T-helper 1 cell treated with Interleukin-12 subunit alpha and Interleukin-12 subunit beta and Interleukin-4 antibody, amounts not matched to agents 30 μg/mL and 1 μg/mL, for 36 hours (primary cell): ENCODE data around the gene DAPK3.
"Not testable (repeated sequence)": the region's sequence is repeated elsewhere in the genome, so short reads cannot be mapped to it uniquely, and the experiment has no call there.

Experiments used
- H3K27ac Mint-ChIP-seq: one replicate; pipeline ENCODE4 v1.8.0; 2021; ENCODE audit warnings: mild to moderate bottlenecking, mixed read lengths
- H3K27me3 Mint-ChIP-seq: one replicate; pipeline ENCODE4 v1.8.0; 2021; ENCODE audit warnings: low read depth, mixed read lengths
- H3K36me3 Mint-ChIP-seq: one replicate; pipeline ENCODE4 v1.8.0; 2021; ENCODE audit warnings: low read depth, mixed read lengths
- H3K4me1 Mint-ChIP-seq: one replicate; pipeline ENCODE4 v1.8.0; 2021; ENCODE audit warnings: low read depth, mixed read lengths
- H3K4me3 Mint-ChIP-seq: one replicate; pipeline ENCODE4 v1.8.0; 2021; ENCODE audit warnings: mild to moderate bottlenecking, moderate library complexity, mixed read lengths
- H3K9me3 Mint-ChIP-seq: one replicate; pipeline ENCODE4 v1.8.0; 2021; ENCODE audit warnings: mixed read lengths

The DAPK3 gene

DNA sequence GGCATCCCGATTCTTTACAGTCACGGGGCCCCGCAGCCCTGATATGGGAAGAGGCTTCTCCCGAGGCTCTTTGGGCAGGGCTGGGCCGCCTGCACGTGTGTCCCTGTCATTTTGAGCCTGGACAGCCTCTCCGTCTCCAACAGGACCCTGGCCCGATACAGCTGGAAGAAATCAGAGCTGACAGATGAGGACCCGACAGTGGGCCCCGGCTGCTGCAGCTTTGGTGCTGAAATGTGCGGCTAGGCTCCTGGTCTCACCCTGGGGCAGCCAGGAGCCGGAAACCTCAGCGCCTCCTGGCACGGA lies 39.9 kb upstream of the DAPK3 start:
- Mint-ChIP-seq H3K9me3 (no peaks in the 10 kb centered on the region), H3K27ac (no peak overlapping the region), H3K4me1 (peaks cover 16% of the 10 kb centered on the region), H3K36me3 (peaks cover 5% of the 10 kb centered on the region), H3K27me3 (no peaks in the 10 kb centered on the region), H3K4me3 (no peak overlapping the region)

DNA sequence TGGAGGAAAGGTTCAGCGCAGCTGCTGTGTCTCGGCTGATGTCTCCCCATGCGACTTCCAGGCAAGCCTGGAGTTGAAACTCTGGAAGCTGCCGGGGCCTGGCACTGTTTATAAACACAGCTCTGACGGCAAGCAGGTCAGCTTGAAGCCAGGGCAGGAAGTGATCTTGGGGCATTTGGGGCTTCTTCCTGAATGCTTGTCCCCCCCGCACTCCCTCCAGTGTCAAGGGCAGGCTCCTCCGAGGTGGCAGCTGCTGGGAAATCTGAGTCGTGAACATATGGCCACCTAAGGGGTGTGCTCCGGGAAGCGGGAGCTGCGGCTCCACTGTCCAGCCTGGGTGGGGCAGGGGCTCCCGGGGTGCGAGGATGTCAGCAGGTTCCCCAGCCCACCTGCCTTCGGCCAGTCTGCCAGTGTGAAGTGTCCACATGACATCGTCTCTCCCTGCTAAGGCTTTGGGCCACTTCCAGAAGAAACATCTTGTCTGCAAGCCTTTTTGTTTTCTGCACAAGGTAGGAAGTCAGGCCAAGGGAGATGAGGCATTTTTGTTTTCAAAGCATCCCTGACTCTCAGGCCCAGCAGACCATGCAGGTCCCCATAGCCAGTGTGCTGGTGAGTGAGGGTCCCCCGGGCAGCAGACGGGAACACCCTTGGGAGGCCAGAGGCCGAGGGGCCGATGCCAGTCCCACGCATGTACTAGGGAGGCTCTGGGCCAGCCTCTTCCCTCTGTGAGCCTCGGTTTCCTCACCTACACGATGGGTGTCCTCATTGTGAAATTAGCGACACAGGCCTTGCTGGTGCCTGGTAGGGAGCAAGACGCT lies 39.3 kb upstream of the DAPK3 start:
- Mint-ChIP-seq H3K9me3 (no peaks in the 10 kb centered on the region), H3K27ac (no peak overlapping the region), H3K4me3 (no peak overlapping the region), H3K27me3 (no peaks in the 10 kb centered on the region), H3K4me1 (peaks cover 16% of the 10 kb centered on the region), H3K36me3 (peaks cover 5% of the 10 kb centered on the region)

DNA sequence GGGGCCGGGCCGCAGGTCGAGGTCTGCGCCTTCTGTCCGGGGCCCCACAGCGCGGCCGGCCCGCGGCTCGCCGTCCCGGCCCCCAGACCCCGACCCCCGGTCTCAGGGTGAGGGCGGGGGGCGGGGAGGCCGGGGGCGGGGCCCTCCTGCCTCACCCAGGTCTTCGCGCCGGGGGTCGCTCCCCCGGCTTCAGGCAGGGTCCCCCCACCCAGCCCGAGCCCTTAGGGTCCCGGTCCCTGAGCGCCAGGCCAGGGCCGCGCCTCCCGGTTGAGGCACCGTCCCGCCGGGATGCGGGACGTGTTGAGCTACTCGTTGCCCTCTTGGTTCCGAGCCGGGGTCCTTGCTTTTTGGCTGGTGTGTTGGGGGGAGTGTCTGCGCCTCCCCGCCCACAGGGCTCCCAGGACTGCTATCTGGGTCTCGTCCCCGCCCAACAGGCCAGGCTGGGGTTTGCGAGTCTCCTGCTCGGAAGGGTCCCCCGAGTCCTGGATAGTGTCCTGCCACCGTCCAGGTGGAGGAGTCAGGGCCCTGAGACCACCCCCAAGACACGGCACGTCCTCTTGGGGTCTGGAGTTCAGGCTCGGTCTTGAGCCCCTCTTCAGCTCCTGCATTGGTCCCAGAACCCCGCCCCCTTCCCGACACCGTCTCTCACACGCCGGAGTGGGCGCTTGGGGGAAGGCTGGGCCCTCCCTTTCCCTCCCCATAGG lies 37.1 kb upstream of the DAPK3 start:
- H3K36me3 Mint-ChIP-seq: peaks cover 2% of the 10 kb centered on the region
- peak overlapping the region; percentile 90 for H3K4me3 Mint-ChIP-seq
- H3K4me1 Mint-ChIP-seq: peaks cover 16% of the 10 kb centered on the region
- no peaks in the 10 kb centered on the region for H3K27me3 Mint-ChIP-seq
- no peaks in the 10 kb centered on the region for H3K9me3 Mint-ChIP-seq
- H3K27ac Mint-ChIP-seq: peak overlapping the region; percentile 81

DNA sequence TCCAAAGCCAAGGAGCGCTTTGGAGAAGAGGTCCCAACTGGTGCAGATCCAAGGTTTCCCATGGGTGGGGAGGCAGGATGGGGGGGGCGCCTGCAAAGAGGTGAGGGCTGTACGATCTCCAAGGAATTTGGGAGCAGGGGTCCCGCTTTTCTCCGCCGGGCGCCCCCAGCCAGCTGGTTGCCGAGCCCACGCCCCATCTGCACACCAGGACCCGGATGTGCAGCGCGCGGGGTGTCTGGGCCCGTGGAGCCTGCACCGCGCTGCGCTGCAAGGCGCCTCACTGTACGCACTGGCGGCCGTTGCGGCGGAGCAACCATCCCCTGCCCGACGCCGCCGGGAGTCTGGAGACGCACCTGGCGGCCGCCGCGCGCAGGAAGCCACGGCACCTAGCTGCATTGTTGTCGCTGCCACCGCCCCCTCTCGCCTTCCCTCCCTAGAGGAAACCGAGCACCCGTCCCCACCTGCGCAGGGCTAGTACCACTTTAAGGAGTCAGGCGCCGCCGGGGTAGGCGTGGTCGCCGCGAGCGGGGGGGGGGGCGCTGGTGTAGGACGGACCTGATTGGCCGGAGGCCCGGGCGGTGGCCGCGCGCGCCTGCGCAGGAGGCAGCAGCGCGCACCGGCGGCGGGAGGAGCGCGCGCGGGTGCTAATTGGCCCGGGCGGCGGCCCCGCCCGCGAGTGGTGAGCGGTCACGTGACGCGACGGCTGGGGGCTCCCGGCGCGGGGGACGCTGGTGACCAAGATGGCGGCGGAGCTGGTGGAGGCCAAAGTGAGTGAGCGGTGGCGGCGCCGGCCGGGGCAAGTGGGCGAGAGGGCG lies 36.3 kb upstream of the DAPK3 start, which contains the start of gene PIAS4:
TSS of gene PIAS4 (plus strand) at position 716 of the 815 bp plus-strand sequence. CDS start at position 741, 25 bp downstream.
- no peaks in the 10 kb centered on the region for H3K9me3 Mint-ChIP-seq
- H3K27me3 Mint-ChIP-seq: no peaks in the 10 kb centered on the region
- H3K36me3 Mint-ChIP-seq: no peaks in the 10 kb centered on the region
- peak within 1 kb of the TSS; percentile 90 for H3K4me3 Mint-ChIP-seq
- peaks cover 14% of the 10 kb centered on the region for H3K4me1 Mint-ChIP-seq
- peak within 1 kb of the TSS; percentile 81 for H3K27ac Mint-ChIP-seq

DNA sequence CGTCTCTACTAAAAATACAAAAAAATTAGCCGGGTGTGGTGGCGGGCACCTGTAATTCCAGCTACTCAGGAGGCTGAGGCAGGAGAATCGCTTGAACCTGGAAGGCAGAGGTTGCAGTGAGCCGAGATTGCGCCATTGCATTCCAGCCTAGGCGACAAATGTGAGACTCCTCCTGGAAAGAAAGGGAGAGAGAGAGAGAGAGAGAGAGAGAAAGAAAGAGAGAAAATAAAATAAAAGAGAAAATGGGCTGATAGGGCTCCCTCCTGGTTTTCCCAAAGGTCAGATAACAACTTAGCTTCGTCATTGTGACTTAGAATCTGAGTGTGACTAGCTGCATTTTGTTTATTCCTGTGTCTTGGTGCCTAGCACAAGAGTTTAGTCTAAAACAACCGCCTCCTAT lies 34.5 kb upstream of the DAPK3 start:
- H3K4me3 Mint-ChIP-seq: peak overlapping the region; percentile 71
- H3K27ac Mint-ChIP-seq: not testable (repeated sequence)

DNA sequence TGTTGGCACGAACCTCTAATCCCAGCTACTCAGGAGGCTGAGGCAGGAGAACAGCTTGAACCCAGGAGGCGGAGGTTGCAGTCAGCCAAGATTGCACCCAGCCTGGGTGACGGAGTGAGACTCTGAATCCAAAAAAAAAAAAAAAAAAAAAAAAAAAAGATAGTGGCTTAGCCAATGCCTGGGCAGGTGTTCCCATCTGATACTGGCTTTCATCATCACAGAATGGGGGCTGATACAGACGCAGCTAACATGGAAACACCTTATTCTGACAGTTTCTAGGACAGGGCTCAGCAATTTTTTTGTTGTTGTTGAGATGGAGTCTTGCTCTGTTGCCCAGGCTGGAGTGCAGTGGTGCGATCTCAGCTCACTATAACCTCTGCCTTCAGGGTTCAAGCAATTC lies 29.9 kb upstream of the DAPK3 start:
- not testable (repeated sequence) for H3K27me3 Mint-ChIP-seq, H3K27ac Mint-ChIP-seq

More for the DNA sequence above, 34.5 kb upstream of the DAPK3 start:
- peaks cover 10% of the 10 kb centered on the region for H3K4me1 Mint-ChIP-seq
- not testable (repeated sequence) for H3K27me3 Mint-ChIP-seq, H3K36me3 Mint-ChIP-seq, H3K9me3 Mint-ChIP-seq

DNA sequence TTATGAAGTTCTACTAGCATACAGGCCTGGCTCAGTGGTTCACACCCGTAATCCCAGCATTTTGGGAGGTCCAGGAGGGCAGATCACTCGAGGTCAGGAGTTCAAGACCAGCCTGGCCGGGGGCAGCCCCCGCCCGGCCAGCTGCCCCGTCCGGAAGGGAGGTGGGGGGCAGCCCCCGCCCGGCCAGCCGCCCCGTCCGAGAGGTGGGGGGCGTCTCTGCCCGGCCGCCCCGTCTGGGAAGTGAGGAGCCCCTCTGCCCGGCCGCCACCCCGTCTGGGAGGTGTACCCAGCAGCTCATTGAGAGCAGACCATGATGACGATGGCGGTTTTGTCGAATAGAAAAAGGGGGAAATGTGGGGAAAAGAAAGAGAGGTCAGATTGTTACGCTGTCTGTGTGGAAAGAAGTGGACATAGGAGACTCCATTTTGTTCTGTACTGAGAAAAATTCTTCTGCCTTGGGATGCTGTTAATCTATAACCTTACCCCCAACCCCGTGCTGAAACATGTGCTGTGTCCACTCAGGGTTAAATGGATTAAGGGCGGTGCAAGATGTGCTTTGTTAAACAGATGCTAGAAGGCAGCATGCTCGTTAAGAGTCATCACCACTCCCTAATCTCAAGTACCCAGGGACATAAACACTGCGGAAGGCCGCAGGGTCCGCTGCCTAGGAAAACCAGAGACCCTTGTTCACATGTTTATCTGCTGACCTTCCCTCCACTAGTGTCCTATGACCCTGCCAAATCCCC lies 27.9 kb upstream of the DAPK3 start:
- not testable (repeated sequence) for H3K27ac Mint-ChIP-seq, H3K4me3 Mint-ChIP-seq, H3K4me1 Mint-ChIP-seq, H3K27me3 Mint-ChIP-seq, H3K9me3 Mint-ChIP-seq, H3K36me3 Mint-ChIP-seq

More for the DNA sequence above, 29.9 kb upstream of the DAPK3 start:
- not testable (repeated sequence) for H3K9me3 Mint-ChIP-seq, H3K4me3 Mint-ChIP-seq, H3K36me3 Mint-ChIP-seq, H3K4me1 Mint-ChIP-seq

DNA sequence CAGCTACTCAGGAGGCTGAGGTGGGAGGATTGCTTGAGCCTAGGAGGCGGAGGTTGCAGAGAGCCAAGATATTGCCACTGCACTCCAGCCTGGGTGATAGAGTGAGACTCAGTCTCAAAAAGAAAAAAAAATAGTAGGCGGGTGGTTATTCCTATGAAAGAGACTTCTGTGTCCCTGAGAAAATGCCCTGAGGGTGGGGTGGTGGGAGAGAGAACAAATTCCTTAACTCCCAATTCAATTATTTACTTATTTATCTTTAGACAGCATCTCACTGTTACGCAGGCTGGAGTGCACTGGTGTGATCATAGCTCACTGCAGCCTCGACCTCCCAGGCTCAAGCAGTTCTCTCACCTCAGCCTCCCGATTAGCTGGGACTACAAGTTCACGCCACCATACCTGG lies 24.7 kb upstream of the DAPK3 start:
- peaks cover 4% of the 10 kb centered on the region for H3K9me3 Mint-ChIP-seq
- no peaks in the 10 kb centered on the region for H3K27me3 Mint-ChIP-seq
- H3K4me3 Mint-ChIP-seq: no peak overlapping the region
- H3K4me1 Mint-ChIP-seq: peaks cover 3% of the 10 kb centered on the region
- H3K27ac Mint-ChIP-seq: no peak overlapping the region
- no peaks in the 10 kb centered on the region for H3K36me3 Mint-ChIP-seq

DNA sequence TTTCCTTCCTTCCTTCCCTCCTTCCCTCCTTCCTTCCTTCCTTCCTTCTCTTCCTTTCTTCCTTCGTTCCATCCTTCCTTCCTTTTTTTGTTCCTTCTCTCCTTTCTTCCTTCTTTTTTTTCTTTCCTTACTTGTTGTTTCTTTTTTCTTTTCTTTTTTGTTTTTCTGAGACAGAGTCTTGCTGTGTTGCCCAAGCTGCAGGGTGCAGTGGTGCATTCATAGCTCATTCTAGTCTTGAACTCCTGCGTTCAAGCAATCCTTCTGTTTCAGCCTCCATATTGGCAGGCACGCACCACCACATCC lies 19.9 kb upstream of the DAPK3 start:
- H3K27me3 Mint-ChIP-seq: no peaks in the 10 kb centered on the region
- H3K4me3 Mint-ChIP-seq: peak overlapping the region; percentile 68
- H3K36me3 Mint-ChIP-seq: no peaks in the 10 kb centered on the region
- H3K4me1 Mint-ChIP-seq: peaks cover 22% of the 10 kb centered on the region
- H3K9me3 Mint-ChIP-seq: peaks cover 4% of the 10 kb centered on the region
- H3K27ac Mint-ChIP-seq: no peak overlapping the region

DNA sequence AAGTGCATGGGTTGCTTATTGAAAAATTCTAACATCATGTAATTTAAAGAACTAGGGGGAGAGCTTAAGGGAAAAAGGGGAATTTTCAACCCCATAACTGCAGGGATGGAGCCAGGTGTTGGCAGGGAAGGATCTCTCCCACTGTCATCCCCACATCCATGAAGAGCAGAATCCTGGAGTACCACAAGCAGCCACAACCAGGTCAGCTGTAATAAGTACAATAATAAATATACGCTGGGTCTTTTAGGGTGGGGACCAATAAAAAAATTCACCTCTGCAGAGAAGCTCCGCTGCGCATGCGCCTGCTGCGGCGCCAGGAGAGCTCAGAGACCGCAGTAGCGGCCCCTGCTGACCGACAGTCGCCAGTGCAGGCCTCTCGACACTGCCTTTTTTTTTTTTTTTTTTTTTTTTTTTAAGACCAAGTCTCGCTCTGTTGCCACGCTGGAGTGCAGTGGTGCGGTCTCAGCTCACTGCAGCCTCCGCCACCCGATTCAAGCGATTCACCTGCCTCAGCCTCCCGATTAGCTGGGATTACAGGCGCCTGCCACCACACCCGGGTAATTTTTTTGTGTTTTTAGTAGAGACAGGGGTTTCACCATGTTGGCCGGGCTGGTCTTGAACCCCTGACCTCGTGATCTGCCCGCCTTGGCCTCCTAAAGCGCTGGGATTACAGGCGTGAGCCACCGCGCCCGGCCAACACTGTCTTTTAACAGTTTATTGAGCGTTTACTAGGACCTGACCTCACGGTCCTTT lies 16.9 kb upstream of the DAPK3 start:
- H3K9me3 Mint-ChIP-seq: peaks cover 4% of the 10 kb centered on the region
- peaks cover 22% of the 10 kb centered on the region for H3K36me3 Mint-ChIP-seq
- no peaks in the 10 kb centered on the region for H3K27me3 Mint-ChIP-seq
- peaks cover 36% of the 10 kb centered on the region for H3K4me1 Mint-ChIP-seq
- H3K27ac Mint-ChIP-seq: peak overlapping the region; percentile 85
- peak overlapping the region; percentile 99 for H3K4me3 Mint-ChIP-seq

DNA sequence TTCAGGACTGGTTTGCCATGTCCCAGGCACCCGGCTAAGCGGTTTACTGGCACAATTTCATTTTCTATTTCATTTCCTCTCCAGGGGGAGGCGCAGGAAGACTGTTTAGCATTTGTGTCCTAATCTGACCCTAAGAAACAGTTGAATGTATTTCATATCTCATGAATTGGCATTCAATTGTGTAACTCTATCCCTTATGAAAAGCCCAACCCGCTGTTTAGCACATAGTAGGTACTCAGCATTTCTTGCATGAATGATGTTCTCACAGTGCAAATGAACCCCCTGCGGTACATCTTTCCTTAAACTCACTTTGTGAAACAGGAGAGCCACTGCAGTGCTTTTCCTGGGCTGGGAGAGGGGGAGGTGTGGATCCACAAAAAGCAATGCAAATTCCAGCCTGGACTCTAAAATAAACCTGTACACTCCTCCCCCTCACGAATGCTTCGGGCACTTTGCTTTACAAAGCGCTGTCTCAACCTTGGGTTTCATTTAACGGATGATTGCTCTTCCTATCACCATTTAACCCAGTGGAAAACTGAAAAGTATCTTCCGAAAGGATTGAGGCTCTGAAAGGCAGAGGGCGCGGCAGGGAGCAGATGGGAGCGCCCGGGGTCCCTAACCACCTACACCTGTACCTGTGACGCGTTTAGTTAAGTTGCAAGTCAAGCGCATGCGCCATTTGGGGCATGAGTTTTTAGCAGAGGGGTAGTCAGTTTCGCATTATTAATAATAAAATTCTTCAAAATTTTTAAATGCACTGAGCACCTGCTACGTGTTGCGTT lies 15.6 kb upstream of the DAPK3 start:
- H3K9me3 Mint-ChIP-seq: peaks cover 4% of the 10 kb centered on the region
- peaks cover 29% of the 10 kb centered on the region for H3K36me3 Mint-ChIP-seq
- no peaks in the 10 kb centered on the region for H3K27me3 Mint-ChIP-seq
- peak overlapping the region; percentile 91 for H3K27ac Mint-ChIP-seq
- H3K4me3 Mint-ChIP-seq: peak overlapping the region; percentile 99
- peaks cover 40% of the 10 kb centered on the region for H3K4me1 Mint-ChIP-seq

DNA sequence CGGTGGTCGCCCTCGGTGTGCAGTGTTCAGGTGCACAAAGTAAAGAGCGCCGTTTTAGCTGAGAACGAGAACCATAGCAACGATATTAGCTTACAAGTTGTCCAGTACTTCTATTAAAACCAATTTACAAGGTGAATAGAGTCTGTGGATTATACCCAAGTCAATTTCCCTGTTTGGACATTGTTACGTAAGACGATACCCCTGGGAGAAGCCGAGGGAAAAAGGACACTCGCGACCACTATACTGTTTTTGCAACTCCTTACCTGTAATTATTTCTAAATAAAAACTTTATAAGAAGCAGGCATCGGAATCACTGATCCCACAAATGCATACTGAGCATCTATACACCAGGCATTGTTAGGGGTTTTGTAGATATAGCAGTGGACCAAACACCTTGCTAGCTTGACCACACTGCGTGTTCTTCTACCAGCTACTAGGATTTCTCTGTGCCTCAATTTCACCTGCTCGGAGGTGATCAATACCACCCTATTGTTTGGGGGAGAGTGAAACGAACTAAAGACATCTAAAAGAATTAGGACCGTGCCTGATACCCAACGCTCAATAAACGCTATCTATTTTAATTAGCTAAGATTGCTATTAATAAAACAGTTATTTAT lies 14.9 kb upstream of the DAPK3 start:
- Mint-ChIP-seq H3K4me1 (peaks cover 40% of the 10 kb centered on the region), H3K27ac (peak overlapping the region; percentile 91), H3K36me3 (peaks cover 32% of the 10 kb centered on the region), H3K27me3 (no peaks in the 10 kb centered on the region), H3K9me3 (peaks cover 1% of the 10 kb centered on the region), H3K4me3 (peak overlapping the region; percentile 99)
